SHP77 (cell line): Measurements from ENCODE around the gene FRMD4B.
"Not testable (repeated sequence)": the region's sequence is repeated elsewhere in the genome, so short reads cannot be mapped to it uniquely, and the experiment has no call there.

Source experiments
- DNase-seq, 2 experiments: peaks; one replicate each; lab custom pipeline; 2025; lab: John Stamatoyannopoulos, UW

Gene FRMD4B

GRCh38 chr3:69283913-69284611 lies 101.8 kb downstream of the FRMD4B start:
- DNase-seq, result no peak

GRCh38 chr3:69283496-69283895 lies 102.4 kb downstream of the FRMD4B start:
- no peak for DNase-seq

GRCh38 chr3:69282181-69282580 lies 103.7 kb downstream of the FRMD4B start:
- no peak for DNase-seq

- DNase-seq, result not testable (repeated sequence)
Measured at GRCh38 chr3:69277403-69277802, 108.5 kb downstream of the FRMD4B start.

- DNase-seq, result no peak
Measured at GRCh38 chr3:69276884-69277283, 109.0 kb downstream of the FRMD4B start.

GRCh38 chr3:69276191-69276590 lies 109.7 kb downstream of the FRMD4B start:
- DNase-seq, result not testable (repeated sequence)

- DNase-seq, result no peak
Measured at GRCh38 chr3:69273896-69274295, 112.0 kb downstream of the FRMD4B start.

- no peak for DNase-seq
Measured at GRCh38 chr3:69272556-69272955, 113.3 kb downstream of the FRMD4B start.

GRCh38 chr3:69271098-69271497 lies 114.8 kb downstream of the FRMD4B start:
- DNase-seq, result no peak

GRCh38 chr3:69266585-69266984 lies 119.3 kb downstream of the FRMD4B start:
- DNase-seq, result no peak

- DNase-seq, result not testable (repeated sequence)
Measured at GRCh38 chr3:69266071-69266470, 119.8 kb downstream of the FRMD4B start.

- DNase-seq, result not testable (repeated sequence)
Measured at GRCh38 chr3:69260843-69261405, 125.0 kb downstream of the FRMD4B start.

- DNase-seq, result no peak
Measured at GRCh38 chr3:69260216-69260787, 125.6 kb downstream of the FRMD4B start.

- no peak for DNase-seq
Measured at GRCh38 chr3:69259125-69259524, 126.8 kb downstream of the FRMD4B start.

- no peak for DNase-seq
Measured at GRCh38 chr3:69255928-69256327, 130.0 kb downstream of the FRMD4B start.

- DNase-seq, result no peak
Measured at GRCh38 chr3:69254351-69254750, 131.5 kb downstream of the FRMD4B start.

GRCh38 chr3:69252631-69253030 lies 133.3 kb downstream of the FRMD4B start:
- DNase-seq, result no peak

GRCh38 chr3:69252141-69252540 lies 133.7 kb downstream of the FRMD4B start:
- no peak for DNase-seq

GRCh38 chr3:69251078-69251805 lies 134.6 kb downstream of the FRMD4B start:
- DNase-seq, result no peak

- no peak for DNase-seq
Measured at GRCh38 chr3:69250014-69250413, 135.9 kb downstream of the FRMD4B start.

GRCh38 chr3:69249001-69249400 lies 136.9 kb downstream of the FRMD4B start:
- DNase-seq, result no peak

- no peak for DNase-seq
Measured at GRCh38 chr3:69248436-69248835, 137.5 kb downstream of the FRMD4B start.

GRCh38 chr3:69246612-69247011 lies 139.3 kb downstream of the FRMD4B start:
- no peak for DNase-seq
